Breast epithelium (tissue), 3 donors: ENCODE data around the gene MAPK1IP1L.

ENCODE experiments used
- POLR2AphosphoS5 ChIP-seq, 3 donors: sonication (generic); formaldehyde crosslinking; IDR thresholded peaks; one replicate each; pipeline ENCODE4 v1.6.1; 2017; ENCODE audit warnings: antibody characterized with exemption in 3 of 3
- TF ChIP-seq, protein P1 (sequence below), 3 donors: fragments of 450-650 bp; IDR thresholded peaks; one replicate each; pipeline ENCODE4 v1.5.1; 2016 to 2017; ENCODE audit warnings: antibody characterized with exemption in 3 of 3, mild to moderate bottlenecking in 3 of 3, moderate library complexity in 3 of 3

DNA sequence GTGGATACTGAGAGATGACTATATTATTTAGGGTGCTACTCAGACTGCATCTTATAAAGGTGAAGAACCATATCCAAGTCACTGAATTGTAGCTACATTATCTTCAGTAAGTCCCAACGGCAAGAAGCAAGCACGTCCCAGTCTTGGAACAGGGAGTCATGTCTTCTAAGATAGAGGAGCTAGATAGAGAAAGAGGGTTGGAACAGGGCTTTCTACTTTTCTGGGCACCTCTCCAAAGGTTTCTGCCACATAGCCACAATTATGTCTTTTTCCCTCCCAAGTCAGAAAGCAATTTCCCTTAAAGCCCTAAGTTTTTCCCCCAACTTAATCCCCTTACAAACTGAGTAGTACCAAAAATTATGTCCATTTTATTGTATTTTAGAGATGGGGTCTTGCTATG lies 22.4 kb downstream of the MAPK1IP1L start:
- no peak for TF ChIP-seq POLR2AphosphoS5 (IDR thresholded peaks at IDR 0.05)
- TF ChIP-seq, protein P1, sequence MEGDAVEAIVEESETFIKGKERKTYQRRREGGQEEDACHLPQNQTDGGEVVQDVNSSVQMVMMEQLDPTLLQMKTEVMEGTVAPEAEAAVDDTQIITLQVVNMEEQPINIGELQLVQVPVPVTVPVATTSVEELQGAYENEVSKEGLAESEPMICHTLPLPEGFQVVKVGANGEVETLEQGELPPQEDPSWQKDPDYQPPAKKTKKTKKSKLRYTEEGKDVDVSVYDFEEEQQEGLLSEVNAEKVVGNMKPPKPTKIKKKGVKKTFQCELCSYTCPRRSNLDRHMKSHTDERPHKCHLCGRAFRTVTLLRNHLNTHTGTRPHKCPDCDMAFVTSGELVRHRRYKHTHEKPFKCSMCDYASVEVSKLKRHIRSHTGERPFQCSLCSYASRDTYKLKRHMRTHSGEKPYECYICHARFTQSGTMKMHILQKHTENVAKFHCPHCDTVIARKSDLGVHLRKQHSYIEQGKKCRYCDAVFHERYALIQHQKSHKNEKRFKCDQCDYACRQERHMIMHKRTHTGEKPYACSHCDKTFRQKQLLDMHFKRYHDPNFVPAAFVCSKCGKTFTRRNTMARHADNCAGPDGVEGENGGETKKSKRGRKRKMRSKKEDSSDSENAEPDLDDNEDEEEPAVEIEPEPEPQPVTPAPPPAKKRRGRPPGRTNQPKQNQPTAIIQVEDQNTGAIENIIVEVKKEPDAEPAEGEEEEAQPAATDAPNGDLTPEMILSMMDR (IDR thresholded peaks at IDR 0.05), result no peak
